Stimulated activated CD4-positive, alpha-beta T cell treated with anti-CD3 and anti-CD28 coated beads, Interleukin-2, amount 100 ng/mL, for 48 hours (primary cell): ENCODE results near the gene NUBPL.
"Not testable (repeated sequence)": the region's sequence is repeated elsewhere in the genome, so short reads cannot be mapped to it uniquely, and the experiment has no call there.

Experiments used
- DNase-seq, 2 donors: peaks; one replicate each; pipeline ENCODE4 v3.0.0-alpha.2; 2020

Gene NUBPL

DNA sequence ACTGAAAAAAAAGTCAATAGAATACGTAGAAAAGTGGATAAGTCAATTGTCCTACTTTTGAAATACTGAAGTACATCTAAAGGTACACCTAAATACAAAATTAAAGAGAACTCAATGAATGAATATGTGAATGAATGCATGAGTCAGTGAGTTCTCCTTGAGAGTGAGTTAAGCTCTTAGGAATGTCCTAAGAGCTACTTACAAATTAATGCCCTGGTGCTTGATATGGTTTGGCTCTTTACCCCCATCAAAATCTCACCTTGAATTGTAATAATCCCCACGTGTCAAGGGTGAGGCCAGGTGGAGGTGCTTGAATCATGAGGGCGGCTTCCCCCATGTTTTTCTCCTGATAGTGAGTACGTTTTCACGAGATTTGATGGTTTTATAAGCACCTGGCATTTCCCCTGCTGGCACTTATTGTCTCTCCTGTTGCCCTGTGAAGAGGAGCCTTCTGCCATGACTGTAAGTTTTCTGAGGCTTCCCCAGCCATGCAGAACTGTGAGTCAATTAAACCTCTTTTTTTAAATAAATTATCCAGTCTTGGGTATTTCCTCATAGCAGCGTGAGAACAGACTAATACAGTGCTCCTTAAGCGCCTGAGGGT lies 323.7 kb downstream of the NUBPL start:
- DNase-seq, result no peak

DNA sequence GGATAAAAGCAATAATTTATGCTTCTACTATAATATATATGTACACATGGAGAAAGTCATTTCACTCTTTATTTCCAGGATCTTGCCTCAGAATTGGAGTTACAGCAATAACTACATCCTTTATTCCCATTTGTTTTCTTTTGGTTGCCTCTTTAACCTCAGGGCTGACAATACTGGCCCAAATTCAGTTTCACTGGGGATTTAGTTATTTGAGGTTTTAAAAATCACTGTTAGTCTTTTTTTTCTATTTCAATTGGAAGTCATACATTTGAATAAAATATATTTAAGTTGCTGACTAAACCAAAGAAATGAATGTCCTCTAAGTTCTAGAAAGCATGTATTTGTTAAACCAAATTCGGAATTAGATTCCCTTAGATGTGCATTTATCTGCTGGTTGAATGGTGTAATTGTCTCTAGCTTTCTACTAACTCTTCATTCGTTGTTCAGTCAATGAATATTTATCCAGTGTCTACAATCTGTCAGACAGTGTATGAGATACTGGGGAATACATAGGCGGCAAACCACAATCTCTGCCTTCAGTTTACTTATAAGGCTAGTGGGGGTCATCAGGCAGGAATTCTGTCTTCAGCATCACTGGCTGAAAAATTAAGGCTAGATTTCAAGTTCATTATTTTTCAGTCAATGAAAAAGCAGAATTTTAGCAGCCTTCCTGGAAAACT lies 325.1 kb downstream of the NUBPL start:
- no peak for DNase-seq

DNA sequence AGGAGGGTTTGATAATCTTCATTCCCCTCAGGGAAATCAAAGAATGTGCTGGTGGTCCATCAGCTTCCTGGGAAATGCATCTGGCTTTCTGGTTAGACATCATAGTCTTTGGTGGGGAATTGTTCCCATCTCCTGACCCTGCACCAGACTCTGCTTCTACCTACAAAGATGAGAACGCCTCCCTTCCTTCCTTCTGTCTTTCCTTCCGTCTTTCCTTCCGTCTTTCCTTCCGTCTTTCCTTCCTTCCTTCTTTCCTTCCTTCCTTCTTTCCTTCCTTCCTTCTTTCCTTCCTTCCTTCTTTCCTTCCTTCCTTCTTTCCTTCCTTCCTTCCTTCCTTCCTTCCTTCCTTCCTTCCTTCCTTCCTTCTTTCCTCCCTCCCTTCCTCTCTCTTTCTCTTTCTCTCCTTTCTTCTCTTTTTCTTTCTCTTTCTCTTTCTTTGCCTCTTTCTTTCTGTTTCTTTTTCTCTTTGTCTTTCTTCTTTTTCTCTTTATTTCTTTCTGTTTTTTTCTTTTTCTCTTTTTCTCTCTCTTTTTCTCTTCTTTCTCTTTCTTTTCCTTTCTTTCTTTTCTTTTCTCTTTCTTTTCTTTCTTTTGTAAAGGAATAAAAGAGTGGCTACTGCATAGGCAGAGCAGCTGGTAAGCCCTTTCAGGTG lies 326.9 kb downstream of the NUBPL start:
- DNase-seq, result no peak

DNA sequence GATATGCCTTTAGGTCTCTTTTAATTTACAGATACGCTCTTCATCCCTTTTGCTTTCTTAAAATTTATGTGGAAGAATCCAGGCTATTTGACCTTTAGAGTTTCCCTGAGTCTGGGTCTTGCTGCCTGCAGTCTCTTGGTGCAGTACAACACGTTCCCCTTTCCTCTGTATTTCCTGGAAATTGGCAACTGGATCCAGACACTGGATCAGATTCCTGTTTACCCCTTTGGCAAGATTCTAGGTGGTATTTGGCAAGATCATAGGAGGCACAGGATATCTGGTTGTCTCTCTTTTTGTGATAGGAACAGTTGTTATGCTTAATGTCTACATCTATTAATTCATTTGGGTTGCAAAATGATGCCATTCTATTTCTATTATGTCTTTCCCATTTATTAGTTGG lies 328.1 kb downstream of the NUBPL start:
- DNase-seq, result no peak

DNA sequence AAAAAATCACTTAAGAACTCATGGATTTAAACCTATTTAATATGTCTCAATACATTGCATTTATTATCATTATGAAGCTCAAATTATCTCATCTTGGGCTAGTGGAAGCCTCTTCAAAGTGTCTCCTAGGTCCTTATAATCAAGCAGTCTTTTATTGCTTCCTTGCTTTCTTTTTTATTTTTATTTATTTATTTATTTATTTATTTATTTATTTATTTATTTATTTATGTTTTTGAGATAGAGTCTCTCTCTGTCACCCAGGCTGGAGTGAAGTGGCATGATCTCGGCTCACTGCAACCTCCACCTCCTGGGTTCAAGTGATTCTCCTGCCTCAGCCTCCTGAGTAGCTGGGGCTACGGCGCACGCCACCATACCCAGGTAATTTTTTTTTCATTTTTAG lies 329.0 kb downstream of the NUBPL start:
- DNase-seq, result not testable (repeated sequence)

DNA sequence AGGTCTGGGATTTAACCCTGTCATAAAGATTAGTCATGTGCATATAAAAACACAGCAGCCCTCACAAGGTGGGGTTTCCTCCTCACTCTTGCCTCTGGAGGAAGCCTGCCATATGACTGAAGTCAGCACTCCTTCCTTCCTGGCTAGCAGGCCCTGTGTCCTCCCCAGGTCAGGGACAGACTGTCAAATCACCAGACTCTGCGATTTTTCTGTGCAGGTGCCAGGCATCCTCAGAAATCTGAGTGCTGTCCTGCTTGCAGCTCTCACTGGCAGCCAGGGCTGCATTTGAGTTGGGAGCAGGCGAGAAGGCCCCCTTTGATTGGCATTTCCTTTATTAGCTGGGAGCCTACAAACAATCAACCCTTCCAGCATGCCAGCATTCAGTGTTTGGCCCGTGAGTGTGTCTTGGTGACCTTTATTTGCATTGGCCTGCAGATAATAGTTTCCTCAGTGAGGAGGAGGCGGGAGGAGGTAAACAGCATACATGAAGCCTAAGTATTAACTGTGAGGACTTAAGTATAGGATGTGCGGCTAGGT lies 332.1 kb downstream of the NUBPL start:
- no peak for DNase-seq

DNA sequence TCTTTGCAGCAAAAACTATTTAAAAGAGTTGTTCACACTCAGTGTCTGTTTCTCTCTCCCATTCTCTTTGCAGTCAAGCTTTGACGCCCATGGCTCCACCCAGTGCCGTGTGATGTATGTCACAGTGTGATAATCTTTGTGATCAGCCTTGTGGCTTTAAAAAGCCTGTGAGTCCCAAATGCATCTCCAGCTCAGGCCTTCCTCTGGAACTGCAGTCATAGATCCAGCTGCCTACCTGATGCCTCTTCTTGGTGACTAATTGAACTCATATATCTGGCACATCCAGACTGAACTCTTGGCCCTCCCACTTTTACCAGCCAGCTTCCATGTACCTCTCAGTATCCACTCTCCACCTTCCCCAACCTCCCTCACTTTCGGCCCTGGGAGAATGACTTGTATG lies 333.1 kb downstream of the NUBPL start:
- no peak for DNase-seq

DNA sequence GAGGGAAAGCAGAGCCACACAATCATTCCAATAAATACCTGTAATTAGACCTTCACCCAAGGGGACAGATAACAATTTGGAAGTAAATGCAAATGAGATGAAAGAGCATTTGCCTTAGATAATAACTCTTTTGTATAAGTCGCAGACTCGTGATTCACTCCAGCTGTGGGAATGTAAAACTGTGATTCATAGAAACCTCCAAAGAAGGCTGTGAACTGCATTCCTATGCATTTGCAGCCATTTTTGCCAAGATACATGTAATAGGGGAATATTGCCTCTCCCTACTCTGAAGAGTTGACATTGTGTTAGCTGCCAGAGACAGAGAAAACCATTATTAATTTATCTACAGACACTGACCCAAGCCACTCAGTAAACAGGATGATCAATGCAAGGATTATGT lies 334.0 kb downstream of the NUBPL start:
- no peak for DNase-seq

DNA sequence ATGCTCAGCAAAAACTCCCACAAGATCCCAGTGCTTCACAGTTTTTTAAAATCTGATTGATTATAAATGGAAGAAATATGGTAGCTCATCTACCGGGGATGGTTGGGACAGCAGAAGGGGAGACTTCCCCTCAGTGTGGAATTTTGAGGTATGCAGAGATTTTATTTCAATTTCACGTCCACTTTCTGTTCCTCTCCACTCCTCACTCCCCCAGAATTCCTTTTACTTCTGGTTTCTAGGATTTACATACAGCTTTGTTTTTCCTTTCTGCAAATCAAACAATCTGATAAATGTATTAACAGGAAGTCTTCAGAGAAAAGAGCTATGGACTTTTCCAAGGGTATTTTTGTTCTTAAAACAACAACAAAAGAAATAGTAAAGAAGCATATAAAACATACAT lies 334.4 kb downstream of the NUBPL start:
- no peak for DNase-seq

DNA sequence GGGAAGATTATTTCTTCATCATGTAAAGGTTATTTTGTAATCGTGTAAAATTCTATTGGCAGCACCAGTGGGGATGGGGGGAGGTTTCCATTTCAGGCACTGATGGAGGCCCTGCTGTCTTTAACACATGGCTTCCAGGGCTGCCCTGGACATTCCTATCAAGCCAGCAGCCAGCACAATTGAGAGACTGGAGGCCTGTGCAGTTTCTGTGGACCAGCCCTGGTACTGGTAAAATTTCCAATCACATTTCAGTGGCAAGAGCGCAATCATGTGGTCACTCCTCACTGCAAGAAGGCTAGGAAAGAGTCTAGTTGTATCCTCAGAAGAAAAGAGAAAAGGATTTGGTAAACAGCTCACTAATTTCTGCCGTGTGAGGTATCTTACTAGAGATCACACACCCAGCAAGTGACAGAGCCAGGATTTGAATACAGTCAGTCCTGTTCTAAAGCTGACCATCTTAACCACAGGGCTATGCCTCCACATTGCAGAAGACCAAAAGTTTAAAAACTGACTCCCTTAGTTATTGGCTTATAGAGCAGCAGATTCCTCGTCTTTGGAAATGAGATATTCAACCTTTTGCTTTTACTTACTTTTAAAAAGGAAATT lies 336.5 kb downstream of the NUBPL start:
- DNase-seq, result no peak

DNA sequence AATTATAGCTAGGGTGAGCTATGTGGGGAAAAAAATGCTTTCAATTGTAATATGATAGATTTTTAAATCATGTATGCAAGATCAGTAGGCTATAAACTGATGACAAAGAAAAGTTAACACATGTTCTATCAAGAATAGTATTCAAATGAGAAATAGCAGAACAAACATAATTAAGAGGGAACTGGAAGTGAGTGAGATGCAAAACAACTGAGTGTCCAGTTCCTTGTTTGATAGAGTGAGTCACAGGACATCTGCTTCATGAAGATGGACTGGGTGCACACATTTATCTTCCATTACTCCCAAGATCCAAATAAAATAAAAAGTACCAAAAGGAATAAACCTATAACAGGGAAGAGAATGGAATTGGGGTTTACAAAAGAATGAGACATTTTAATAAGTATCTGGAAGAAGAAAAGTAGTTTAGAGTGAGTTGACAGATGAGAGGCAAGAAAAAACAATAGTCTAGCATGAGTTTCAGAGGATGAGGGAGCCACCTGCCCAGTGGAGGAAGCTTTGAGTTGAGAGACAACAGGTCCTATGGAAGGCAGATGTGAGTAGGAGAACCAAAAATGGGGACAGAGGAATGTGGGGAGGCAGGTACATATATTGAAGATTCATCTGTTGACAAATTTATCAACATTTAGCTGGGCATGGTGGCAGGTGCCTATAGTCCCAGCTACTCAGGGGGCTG lies 337.8 kb downstream of the NUBPL start:
- DNase-seq, result no peak

DNA sequence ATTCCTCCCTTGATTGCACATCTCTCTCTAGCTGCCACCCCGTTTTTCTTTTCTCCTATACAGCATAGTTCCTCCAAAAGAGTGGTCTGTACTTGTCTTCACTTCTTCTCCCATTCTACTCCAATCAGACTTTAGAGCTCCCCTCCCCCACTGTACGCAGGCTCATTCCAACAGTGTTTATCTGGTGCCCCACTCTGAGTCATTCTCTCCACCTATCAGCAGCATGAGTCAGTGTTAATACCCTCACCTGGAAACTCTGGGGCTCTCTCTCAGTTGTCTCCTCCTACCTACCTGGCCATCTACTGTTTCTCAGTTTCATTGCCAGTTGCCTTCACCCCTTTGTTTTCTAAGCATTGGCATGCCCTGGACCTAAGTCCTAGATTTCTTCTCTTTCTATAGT lies 340.8 kb downstream of the NUBPL start:
- no peak for DNase-seq

DNA sequence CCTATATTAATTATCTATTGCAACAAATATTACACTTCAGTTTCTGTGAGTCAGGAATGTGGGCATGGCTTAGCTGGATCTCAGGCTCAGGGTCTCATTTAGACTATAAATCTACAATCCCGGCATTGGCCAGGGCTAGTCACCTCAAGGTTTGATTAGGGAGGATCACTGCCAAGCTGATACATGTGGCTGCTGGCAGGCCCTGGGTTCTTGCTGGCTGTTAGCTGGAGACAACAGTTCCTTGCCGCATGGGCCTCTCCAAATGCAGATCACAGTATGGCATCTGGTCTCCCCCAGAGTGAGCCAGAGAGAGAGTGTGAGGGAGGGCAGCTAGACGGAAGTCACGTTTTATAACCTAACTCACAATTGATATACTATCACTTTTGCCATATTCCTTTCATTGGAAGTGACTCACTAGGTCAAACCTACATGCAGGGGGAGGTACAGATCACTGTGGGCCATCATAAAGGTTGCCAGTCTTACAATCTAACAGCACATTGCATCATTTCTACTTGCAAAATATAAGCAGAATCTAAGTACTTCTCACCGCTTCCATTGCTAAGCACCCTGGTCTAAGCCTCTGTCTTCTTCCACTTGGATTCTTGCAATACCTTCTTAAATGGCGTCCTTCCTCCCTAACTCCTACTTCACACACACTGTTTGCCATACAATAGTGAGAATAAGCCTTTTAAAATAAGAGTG lies 341.9 kb downstream of the NUBPL start:
- DNase-seq, result no peak

DNA sequence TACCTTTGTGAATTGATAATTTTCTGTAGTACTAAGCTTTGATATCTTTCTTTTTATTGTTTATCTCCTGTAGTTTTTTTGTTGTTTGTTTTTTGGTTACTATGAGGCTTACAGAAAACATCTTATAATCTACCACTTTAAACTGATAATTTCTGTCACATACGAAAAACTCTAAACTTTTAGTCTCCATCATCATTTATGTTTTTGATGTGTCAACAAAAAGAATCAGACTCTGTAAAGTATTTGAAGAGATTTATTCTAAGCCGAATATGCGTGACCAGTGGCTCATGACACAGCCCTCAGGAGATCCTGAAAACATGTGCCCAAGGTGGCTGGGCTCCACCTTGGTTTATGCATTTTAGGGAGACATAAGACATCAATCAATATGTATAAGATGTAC lies 348.8 kb downstream of the NUBPL start:
- DNase-seq, result no peak
